ENCODE results near the gene CUL5.

The CUL5 gene

DNA sequence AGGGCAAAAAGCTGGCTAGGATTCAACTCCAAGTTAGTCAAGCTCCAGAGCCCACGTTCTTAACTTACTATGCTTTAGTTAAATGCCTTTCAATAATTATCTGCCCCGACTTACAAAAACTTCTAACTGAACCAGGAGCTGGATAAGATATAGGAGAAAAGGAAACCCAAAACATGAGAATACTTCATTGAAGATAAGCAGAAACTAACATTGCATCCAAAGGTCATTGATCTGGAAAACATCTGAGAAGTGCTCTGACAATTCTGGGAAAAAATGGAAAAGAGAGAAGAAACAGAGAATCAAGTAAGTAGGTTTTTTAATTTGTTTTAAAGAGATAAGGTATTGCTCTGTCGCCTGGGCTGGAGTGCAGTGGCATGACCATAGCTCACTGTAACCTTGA lies 139.9 kb downstream of the CUL5 start:
- CTCF ChIA-PET: interaction anchor here (0.6 kb wide), 1 partner anchor 158 kb away, joined by 3 read pairs; no protein-coding TSS in a partner anchor
- Histone ChIP-seq H3K4me1 (ENCODE audit: control insufficient read depth, insufficient read depth, low read length) (no peaks in the 10 kb centered on the region), H3K27ac (ENCODE audit: extremely low read depth, low read depth, low read length) (no peak overlapping the region), H3K36me3 (ENCODE audit: control insufficient read depth in 2 of 2, insufficient read depth in 1 of 2, low read length in 2 of 2) (peaks cover 26 to 88% of the 10 kb centered on the region in 2 experiments), H3K9me3 (ENCODE audit: control insufficient read depth, insufficient read depth, low read depth, low read length) (no peaks in the 10 kb centered on the region), H3K4me3 (ENCODE audit: low read depth, low read length) (no peak overlapping the region)
- POLR2A ChIA-PET: no interaction called here
- TF ChIP-seq ZNF114 (tag by site-specific recombination; IDR thresholded peaks at IDR 0.05) (no peak), KLF9 (tag by site-specific recombination; IDR thresholded peaks at IDR 0.05; ENCODE audit: low read depth) (no peak), ZNF184 (tag by site-specific recombination; IDR thresholded peaks at IDR 0.05) (no peak), SP7 (tag by site-specific recombination; IDR thresholded peaks at IDR 0.05) (no peak), ZNF302 (tag by site-specific recombination; IDR thresholded peaks at IDR 0.05; ENCODE audit: low read depth) (no peak), ZBTB7A (tag by site-specific recombination; IDR thresholded peaks at IDR 0.05; ENCODE audit: low read depth) (no peak), HOXD13 (CRISPR knock-in tag; IDR thresholded peaks at IDR 0.05; ENCODE audit: borderline replicate concordance) (no peak), ZSCAN16 (tag by site-specific recombination; IDR thresholded peaks at IDR 0.05) (no peak), ZNF132 (tag by site-specific recombination; IDR thresholded peaks at IDR 0.05; ENCODE audit: borderline replicate concordance) (no peak), ZNF416 (tag by site-specific recombination; IDR thresholded peaks at IDR 0.05) (no peak), KLF16 (tag by site-specific recombination; IDR thresholded peaks at IDR 0.05) (no peak), ZNF629 (tag by site-specific recombination; IDR thresholded peaks at IDR 0.05) (no peak), ZNF266 (tag by site-specific recombination; IDR thresholded peaks at IDR 0.05; ENCODE audit: low read depth) (no peak), ZIC2 (tag by site-specific recombination; IDR thresholded peaks at IDR 0.05) (no peak)
- TF ChIP-seq, protein P1, sequence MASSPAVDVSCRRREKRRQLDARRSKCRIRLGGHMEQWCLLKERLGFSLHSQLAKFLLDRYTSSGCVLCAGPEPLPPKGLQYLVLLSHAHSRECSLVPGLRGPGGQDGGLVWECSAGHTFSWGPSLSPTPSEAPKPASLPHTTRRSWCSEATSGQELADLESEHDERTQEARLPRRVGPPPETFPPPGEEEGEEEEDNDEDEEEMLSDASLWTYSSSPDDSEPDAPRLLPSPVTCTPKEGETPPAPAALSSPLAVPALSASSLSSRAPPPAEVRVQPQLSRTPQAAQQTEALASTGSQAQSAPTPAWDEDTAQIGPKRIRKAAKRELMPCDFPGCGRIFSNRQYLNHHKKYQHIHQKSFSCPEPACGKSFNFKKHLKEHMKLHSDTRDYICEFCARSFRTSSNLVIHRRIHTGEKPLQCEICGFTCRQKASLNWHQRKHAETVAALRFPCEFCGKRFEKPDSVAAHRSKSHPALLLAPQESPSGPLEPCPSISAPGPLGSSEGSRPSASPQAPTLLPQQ (tag by site-specific recombination; IDR thresholded peaks at IDR 0.05): no peak
- TF ChIP-seq, protein P2, sequence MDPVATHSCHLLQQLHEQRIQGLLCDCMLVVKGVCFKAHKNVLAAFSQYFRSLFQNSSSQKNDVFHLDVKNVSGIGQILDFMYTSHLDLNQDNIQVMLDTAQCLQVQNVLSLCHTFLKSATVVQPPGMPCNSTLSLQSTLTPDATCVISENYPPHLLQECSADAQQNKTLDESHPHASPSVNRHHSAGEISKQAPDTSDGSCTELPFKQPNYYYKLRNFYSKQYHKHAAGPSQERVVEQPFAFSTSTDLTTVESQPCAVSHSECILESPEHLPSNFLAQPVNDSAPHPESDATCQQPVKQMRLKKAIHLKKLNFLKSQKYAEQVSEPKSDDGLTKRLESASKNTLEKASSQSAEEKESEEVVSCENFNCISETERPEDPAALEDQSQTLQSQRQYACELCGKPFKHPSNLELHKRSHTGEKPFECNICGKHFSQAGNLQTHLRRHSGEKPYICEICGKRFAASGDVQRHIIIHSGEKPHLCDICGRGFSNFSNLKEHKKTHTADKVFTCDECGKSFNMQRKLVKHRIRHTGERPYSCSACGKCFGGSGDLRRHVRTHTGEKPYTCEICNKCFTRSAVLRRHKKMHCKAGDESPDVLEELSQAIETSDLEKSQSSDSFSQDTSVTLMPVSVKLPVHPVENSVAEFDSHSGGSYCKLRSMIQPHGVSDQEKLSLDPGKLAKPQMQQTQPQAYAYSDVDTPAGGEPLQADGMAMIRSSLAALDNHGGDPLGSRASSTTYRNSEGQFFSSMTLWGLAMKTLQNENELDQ (tag by site-specific recombination; IDR thresholded peaks at IDR 0.05; ENCODE audit: low read depth): no peak
- TF ChIP-seq, protein P3, sequence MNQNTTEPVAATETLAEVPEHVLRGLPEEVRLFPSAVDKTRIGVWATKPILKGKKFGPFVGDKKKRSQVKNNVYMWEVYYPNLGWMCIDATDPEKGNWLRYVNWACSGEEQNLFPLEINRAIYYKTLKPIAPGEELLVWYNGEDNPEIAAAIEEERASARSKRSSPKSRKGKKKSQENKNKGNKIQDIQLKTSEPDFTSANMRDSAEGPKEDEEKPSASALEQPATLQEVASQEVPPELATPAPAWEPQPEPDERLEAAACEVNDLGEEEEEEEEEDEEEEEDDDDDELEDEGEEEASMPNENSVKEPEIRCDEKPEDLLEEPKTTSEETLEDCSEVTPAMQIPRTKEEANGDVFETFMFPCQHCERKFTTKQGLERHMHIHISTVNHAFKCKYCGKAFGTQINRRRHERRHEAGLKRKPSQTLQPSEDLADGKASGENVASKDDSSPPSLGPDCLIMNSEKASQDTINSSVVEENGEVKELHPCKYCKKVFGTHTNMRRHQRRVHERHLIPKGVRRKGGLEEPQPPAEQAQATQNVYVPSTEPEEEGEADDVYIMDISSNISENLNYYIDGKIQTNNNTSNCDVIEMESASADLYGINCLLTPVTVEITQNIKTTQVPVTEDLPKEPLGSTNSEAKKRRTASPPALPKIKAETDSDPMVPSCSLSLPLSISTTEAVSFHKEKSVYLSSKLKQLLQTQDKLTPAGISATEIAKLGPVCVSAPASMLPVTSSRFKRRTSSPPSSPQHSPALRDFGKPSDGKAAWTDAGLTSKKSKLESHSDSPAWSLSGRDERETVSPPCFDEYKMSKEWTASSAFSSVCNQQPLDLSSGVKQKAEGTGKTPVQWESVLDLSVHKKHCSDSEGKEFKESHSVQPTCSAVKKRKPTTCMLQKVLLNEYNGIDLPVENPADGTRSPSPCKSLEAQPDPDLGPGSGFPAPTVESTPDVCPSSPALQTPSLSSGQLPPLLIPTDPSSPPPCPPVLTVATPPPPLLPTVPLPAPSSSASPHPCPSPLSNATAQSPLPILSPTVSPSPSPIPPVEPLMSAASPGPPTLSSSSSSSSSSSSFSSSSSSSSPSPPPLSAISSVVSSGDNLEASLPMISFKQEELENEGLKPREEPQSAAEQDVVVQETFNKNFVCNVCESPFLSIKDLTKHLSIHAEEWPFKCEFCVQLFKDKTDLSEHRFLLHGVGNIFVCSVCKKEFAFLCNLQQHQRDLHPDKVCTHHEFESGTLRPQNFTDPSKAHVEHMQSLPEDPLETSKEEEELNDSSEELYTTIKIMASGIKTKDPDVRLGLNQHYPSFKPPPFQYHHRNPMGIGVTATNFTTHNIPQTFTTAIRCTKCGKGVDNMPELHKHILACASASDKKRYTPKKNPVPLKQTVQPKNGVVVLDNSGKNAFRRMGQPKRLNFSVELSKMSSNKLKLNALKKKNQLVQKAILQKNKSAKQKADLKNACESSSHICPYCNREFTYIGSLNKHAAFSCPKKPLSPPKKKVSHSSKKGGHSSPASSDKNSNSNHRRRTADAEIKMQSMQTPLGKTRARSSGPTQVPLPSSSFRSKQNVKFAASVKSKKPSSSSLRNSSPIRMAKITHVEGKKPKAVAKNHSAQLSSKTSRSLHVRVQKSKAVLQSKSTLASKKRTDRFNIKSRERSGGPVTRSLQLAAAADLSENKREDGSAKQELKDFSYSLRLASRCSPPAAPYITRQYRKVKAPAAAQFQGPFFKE (tag by site-specific recombination; IDR thresholded peaks at IDR 0.05; ENCODE audit: borderline replicate concordance): no peak
- TF ChIP-seq, protein P4, sequence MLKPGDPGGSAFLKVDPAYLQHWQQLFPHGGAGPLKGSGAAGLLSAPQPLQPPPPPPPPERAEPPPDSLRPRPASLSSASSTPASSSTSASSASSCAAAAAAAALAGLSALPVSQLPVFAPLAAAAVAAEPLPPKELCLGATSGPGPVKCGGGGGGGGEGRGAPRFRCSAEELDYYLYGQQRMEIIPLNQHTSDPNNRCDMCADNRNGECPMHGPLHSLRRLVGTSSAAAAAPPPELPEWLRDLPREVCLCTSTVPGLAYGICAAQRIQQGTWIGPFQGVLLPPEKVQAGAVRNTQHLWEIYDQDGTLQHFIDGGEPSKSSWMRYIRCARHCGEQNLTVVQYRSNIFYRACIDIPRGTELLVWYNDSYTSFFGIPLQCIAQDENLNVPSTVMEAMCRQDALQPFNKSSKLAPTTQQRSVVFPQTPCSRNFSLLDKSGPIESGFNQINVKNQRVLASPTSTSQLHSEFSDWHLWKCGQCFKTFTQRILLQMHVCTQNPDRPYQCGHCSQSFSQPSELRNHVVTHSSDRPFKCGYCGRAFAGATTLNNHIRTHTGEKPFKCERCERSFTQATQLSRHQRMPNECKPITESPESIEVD (tag by site-specific recombination; IDR thresholded peaks at IDR 0.05): no peak
- TF ChIP-seq, protein P5, sequence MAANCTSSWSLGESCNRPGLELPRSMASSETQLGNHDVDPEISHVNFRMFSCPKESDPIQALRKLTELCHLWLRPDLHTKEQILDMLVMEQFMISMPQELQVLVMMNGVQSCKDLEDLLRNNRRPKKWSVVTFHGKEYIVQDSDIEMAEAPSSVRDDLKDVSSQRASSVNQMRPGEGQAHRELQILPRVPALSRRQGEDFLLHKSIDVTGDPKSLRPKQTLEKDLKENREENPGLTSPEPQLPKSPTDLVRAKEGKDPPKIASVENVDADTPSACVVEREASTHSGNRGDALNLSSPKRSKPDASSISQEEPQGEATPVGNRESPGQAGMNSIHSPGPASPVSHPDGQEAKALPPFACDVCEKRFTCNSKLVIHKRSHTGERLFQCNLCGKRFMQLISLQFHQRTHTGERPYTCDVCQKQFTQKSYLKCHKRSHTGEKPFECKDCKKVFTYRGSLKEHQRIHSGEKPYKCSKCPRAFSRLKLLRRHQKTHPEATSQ (tag by site-specific recombination; IDR thresholded peaks at IDR 0.05): no peak

All from HEK293 (cell line).